Liver (tissue), 9 donors: ENCODE measurements around the gene ILDR2. TPM values are rescaled to one million over a fixed set of nuclear protein-coding genes. Genes with fewer than 3 reads are reported as not detected.

ENCODE experiments used
- DNase-seq: peaks from one replicate; pipeline ENCODE4 v3.0.0-alpha.2; 2017; ENCODE audit warnings: low spot score
- H3K27ac ChIP-seq, 2 donors: one replicate each; pipeline ENCODE4 v1.7.0; 2013; ENCODE audit warnings: inconsistent platforms in 2 of 2, low read length in 2 of 2, control low read depth in 1 of 2, low read depth in 1 of 2, mild to moderate bottlenecking in 1 of 2
- H3K27me3 ChIP-seq, 4 donors: one replicate each; pipeline versions ENCODE4 v1.6.1 to v1.7.0; 2013; ENCODE audit warnings: low read length in 3 of 4, inconsistent platforms in 1 of 4, mild to moderate bottlenecking in 1 of 4, moderate library complexity in 1 of 4; ENCODE audit not compliant: control insufficient read depth in 4 of 4, insufficient read depth in 4 of 4
- H3K36me3 ChIP-seq, 4 donors: one replicate each; pipeline versions ENCODE4 v1.6.1 to v1.7.0; 2013; ENCODE audit warnings: low read length in 3 of 4, mild to moderate bottlenecking in 3 of 4, low read depth in 1 of 4, moderate library complexity in 1 of 4; ENCODE audit not compliant: control insufficient read depth in 4 of 4, insufficient read depth in 3 of 4
- H3K4me1 ChIP-seq, 4 donors: one replicate each; pipeline versions ENCODE4 v1.6.1 to v1.7.0; 2013; ENCODE audit warnings: low read length in 3 of 4, mild to moderate bottlenecking in 3 of 4, moderate library complexity in 1 of 4; ENCODE audit not compliant: control insufficient read depth in 4 of 4, insufficient read depth in 4 of 4
- H3K4me3 ChIP-seq, 3 donors: one replicate each; pipeline versions ENCODE4 v1.6.1 to v1.7.0; 2013; ENCODE audit warnings: low read length in 3 of 3, control low read depth in 1 of 3, low read depth in 1 of 3, mild to moderate bottlenecking in 1 of 3
- H3K9ac ChIP-seq, 2 donors: one replicate each; pipeline ENCODE4 v1.7.0; 2013; ENCODE audit warnings: low read length in 2 of 2, mild to moderate bottlenecking in 2 of 2, moderate library complexity in 2 of 2, control low read depth in 1 of 2, low read depth in 1 of 2
- H3K9me3 ChIP-seq, 4 donors: one replicate each; pipeline versions ENCODE4 v1.6.1 to v1.7.0; 2013; ENCODE audit warnings: low read length in 3 of 4; ENCODE audit not compliant: control insufficient read depth in 4 of 4
- ATF3 ChIP-seq: IDR thresholded peaks from 2 replicates; pipeline ENCODE4 v1.6.1; 2016; ENCODE audit warnings: antibody characterized with exemption
- CTCF ChIP-seq: fragments of 150-350 bp; IDR thresholded peaks from 2 replicates; pipeline ENCODE4 v1.5.1; 2017; ENCODE audit warnings: improper control_type of control experiment, low read depth, low read length; ENCODE audit not compliant: missing input control
- EGR1 ChIP-seq, 2 donors: IDR thresholded peaks; 2 replicates each; pipeline ENCODE4 v1.6.1; 2016 to 2018; ENCODE audit warnings: antibody characterized with exemption in 2 of 2, low read depth in 2 of 2
- FOXA1 ChIP-seq: IDR thresholded peaks from 2 replicates; pipeline ENCODE4 v1.6.1; 2016; ENCODE audit warnings: antibody characterized with exemption
- FOXA2 ChIP-seq: IDR thresholded peaks from 2 replicates; pipeline ENCODE4 v1.6.1; 2016; ENCODE audit warnings: antibody characterized with exemption
- HNF4A ChIP-seq, 2 donors: conservative IDR thresholded peaks; 2 replicates each; pipeline ENCODE4 v1.6.1; 2016; ENCODE audit warnings: antibody characterized with exemption in 2 of 2, mild to moderate bottlenecking in 2 of 2
- HNF4G ChIP-seq: IDR thresholded peaks from 2 replicates; pipeline ENCODE4 v1.6.1; 2016; ENCODE audit warnings: antibody characterized with exemption
- JUND ChIP-seq, 2 donors: IDR thresholded peaks; 2 replicates each; pipeline ENCODE4 v1.6.1; 2016; ENCODE audit warnings: antibody characterized with exemption in 2 of 2
- MAX ChIP-seq: IDR thresholded peaks from 2 replicates; pipeline ENCODE4 v1.6.1; 2016; ENCODE audit warnings: antibody characterized with exemption
- NR2F2 ChIP-seq: IDR thresholded peaks from 2 replicates; pipeline ENCODE4 v1.6.1; 2016; ENCODE audit warnings: antibody characterized with exemption
- RAD21 ChIP-seq, 2 donors: IDR thresholded peaks; 2 replicates each; pipeline ENCODE4 v1.6.1; 2016; ENCODE audit warnings: antibody characterized with exemption in 2 of 2, mild to moderate bottlenecking in 2 of 2
- REST ChIP-seq: IDR thresholded peaks from 2 replicates; pipeline ENCODE4 v1.6.1; 2016; ENCODE audit warnings: antibody characterized with exemption, mild to moderate bottlenecking
- RXRA ChIP-seq, 2 donors: IDR thresholded peaks; 2 replicates each; pipeline ENCODE4 v1.6.1; 2017 to 2018; ENCODE audit warnings: antibody characterized with exemption in 2 of 2, mild to moderate bottlenecking in 1 of 2
- SP1 ChIP-seq: IDR thresholded peaks from 2 replicates; pipeline ENCODE4 v1.6.1; 2018; ENCODE audit warnings: antibody characterized with exemption, mild to moderate bottlenecking
- TAF1 ChIP-seq: conservative IDR thresholded peaks from 2 replicates; pipeline ENCODE4 v1.6.1; 2016; ENCODE audit warnings: antibody characterized with exemption, mild to moderate bottlenecking
- YY1 ChIP-seq: IDR thresholded peaks from 2 replicates; pipeline ENCODE4 v1.6.1; 2016; ENCODE audit warnings: antibody characterized with exemption, mild to moderate bottlenecking
- ZBTB33 ChIP-seq: IDR thresholded peaks from 2 replicates; pipeline ENCODE4 v1.6.1; 2016; ENCODE audit warnings: antibody characterized with exemption
- WGBS: extraction: QIAGEN DNeasy Blood & Tissue Kit; methylation state at CpG from one replicate; pipeline ENCODE4 v1.1.7; 2013; 5-methylcytosine and 5-hydroxymethylcytosine counted together
- polyA plus RNA-seq, 2 donors: library from polyadenylated mRNA; stranded (reverse) in 1 of 2; unstranded in 1 of 2; fragments of 200-250 nt in 1 of 2; fragments of >200 nt in 1 of 2; fragmentation: Nextera tagmentation in 1 of 2; extraction: Ambion mirVana in 1 of 2; gene quantifications; one replicate each; pipeline versions ENCODE4 v1.2.1 to v1.2.3, GENCODE V29; 2013 to 2015
- total RNA-seq, 2 donors: library from RNA; depleted of rRNA; stranded (reverse); fragments of >200 nt; gene quantifications; one replicate each; pipeline ENCODE4 v1.2.3, GENCODE V29; 2014
- donor health status: healthy.
- donor health status: healthy.
- donor health status: healthy.
- donor health status: healthy.
- donor health status: healthy.

ILDR2 gene
- total and polyA plus RNA-seq, 4 donors: 0.09 to 7.4 (median 0.44) TPM

- Histone ChIP-seq H3K4me3 (no peak overlapping the region), H3K27me3 (no peaks in the 10 kb centered on the region), H3K4me1 (no peaks in the 10 kb centered on the region), H3K27ac (no peak overlapping the region), H3K9ac (no peak overlapping the region), H3K9me3 (no peaks in the 10 kb centered on the region), H3K36me3 (no peaks in the 10 kb centered on the region)
- WGBS: 95% methylated on average over 3 of the region's 3 CpGs
- TF ChIP-seq TAF1 (no peak), EGR1 (IDR thresholded peaks at IDR 0.05; ENCODE audit: low read depth in 2 of 2) (no peak), ATF3 (no peak), FOXA2 (no peak), RXRA (IDR thresholded peaks at IDR 0.05) (no peak), NR2F2 (no peak), HNF4G (no peak), JUND (IDR thresholded peaks at IDR 0.05) (no peak), YY1 (no peak), SP1 (no peak), REST (no peak), FOXA1 (no peak), CTCF (no peak), HNF4A (conservative IDR thresholded peaks at IDR 0.05) (no peak), ZBTB33 (no peak), MAX (no peak)
- DNase-seq: no peak
Observed at GRCh38 chr1:166905900-166906299, 69.4 kb downstream of the ILDR2 start.

GRCh38 chr1:166905136-166905535 is 70.2 kb downstream of the ILDR2 start:
- H3K9ac ChIP-seq: no peak overlapping the region
- no peaks in the 10 kb centered on the region for H3K9me3 ChIP-seq
- no peaks in the 10 kb centered on the region for H3K36me3 ChIP-seq
- no peaks in the 10 kb centered on the region for H3K27me3 ChIP-seq
- WGBS: 66% methylated on average over 2 of the region's 2 CpGs
- H3K4me3 ChIP-seq: no peak overlapping the region
- H3K27ac ChIP-seq: no peak overlapping the region
- TF ChIP-seq FOXA2 (no peak), ZBTB33 (no peak), SP1 (no peak), ATF3 (no peak), FOXA1 (no peak), REST (no peak), HNF4A (conservative IDR thresholded peaks at IDR 0.05) (no peak), EGR1 (IDR thresholded peaks at IDR 0.05; ENCODE audit: low read depth in 2 of 2) (no peak), RAD21 (IDR thresholded peaks at IDR 0.05) (no peak)
- DNase-seq: no peak
- H3K4me1 ChIP-seq: no peaks in the 10 kb centered on the region
